ENCODE results near the gene PITX2.

The PITX2 gene

DNA sequence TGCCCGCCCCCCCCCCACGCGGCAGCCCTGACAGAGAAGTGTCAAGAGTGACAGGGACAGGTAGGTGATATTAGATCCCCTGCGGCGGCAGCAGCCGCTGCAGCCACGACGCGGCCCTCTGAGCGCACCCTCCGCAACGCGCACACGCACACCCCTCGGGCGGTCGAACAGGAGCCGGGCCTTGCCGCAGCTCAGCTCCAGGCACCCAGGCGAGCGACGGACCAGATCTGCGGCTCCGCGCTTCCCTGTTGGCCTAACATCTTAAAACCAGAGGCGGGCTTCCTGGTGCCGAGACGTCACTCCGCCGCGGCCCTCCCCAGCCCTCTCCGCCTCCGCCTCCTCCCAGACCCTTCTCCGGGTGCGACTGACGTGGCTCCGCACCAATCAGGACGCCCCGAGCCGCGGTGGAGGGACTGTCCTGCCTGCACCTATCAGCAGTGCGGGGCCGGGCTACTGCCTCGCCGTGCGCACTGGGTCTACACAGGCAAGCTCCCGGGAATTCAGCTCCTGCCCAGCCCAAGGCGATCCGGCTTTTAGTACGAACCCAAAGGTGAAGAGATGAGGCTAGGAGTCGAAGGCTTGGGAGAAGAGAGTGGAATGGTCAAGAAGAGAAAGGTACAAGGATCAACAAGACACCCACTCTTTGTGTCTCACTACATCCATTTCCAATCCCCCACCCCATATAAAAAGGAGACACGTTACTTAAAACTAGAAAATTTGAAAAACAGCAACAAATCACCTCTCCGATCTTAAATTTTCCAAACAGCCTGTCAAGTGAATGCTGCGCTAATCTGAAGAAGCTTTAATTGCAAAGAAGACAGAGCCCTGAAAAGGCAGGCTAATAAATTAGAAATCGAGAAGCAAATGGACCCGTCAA lies at the start of gene PITX2:
Gene PITX2, minus strand, starts transcription at position 237 of the 877 bp plus-strand sequence. CDS start 617 bp downstream, outside the sequence.
- peak; percentile 92 to 93 for DNase-seq (ENCODE audit: low read depth in 2 of 2)

DNA sequence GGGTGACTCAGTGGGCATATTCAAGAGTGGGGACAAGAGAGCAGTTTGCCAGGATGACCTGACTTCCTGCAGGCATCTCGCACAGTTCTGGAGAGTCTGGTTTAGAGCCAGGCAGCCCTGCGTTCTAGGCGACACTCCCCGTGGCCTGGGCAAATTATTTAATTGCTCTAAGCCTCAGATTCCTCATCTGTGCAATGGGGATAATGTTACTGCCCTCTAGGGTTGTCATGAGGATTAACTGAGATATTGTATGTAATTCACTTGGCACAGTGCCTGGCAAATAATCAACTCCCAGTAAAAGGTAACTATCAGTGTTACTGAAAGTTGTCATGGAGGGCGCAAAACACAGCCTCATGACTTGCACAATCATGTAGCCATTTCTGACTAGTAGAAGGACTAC lies 48.8 kb upstream of the PITX2 start:
- no peak for DNase-seq (ENCODE audit: low read depth in 2 of 2)

DNA sequence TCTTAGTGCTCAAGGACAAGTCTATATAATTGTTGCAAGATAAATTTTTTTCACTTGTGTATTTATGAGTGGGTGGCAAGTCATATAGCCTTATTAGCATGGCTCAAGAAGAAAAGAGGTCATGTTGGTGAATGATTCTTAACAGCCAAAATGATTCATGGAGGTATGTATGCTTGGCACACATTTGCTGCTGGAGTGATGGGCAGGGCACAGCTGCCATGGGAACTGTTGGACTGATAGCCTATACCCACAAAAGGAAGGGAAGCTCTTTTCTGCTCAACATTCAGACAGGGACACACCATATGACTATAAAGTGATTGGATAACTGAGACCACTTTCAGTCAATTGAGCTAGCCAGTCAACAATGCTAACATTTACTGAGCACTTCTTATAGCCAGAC lies 46.8 kb upstream of the PITX2 start:
- no peak for DNase-seq (ENCODE audit: low read depth in 2 of 2)

DNA sequence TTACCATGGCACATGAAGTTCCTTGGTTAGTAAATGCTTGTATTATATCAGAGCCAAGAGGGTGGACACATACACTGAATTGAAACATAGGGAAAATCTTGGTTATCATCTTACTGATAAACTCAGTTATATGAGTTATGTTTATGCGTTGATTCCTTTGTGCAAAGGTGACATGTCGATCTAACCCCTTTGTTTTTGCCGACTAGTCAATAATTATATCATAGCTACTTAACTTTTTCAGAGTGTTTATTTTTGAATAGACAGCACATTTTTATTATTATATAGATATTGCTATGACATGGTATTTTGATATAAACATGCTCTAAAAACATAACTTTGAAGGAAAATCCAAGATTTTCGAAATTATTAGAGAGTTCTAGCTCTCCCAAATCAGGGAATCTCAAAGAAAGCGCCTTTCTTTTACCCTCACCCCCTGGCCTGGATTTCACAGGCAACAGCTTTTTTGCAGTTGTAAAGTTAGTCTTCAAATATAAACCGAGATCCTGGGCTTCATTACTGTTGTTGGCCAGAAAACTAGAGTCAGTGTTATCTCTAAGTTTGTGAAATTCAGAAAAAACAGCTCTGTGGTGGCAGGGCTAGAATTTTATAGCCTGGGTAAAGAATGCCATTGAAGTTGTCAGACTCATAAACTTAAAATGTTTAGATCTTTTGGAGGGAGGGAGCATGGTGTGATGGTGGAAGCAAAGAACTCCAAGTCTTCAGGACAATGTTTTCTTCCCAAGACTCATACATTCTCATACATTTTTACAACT lies 45.8 kb upstream of the PITX2 start:
- DNase-seq (ENCODE audit: low read depth in 2 of 2), result no peak

DNA sequence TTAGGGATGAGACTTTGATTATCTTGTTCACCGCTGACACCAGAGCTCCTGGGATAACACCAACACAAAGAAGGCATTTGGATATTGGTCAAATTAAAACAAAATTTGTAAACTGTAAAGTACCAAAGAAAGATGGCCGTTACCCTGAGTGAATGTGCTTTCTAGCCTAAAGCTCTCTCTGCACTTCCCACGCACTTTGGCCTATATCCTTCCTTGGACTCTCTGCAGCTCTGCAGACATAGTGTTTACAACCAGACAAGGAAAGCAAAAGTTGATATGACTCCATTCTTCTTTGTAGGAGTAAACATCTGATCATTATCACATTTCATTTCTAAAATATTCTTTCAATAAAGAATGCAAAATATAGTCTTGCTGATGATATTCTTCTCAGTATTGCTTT lies 44.8 kb upstream of the PITX2 start:
- no peak for DNase-seq (ENCODE audit: low read depth in 2 of 2)

DNA sequence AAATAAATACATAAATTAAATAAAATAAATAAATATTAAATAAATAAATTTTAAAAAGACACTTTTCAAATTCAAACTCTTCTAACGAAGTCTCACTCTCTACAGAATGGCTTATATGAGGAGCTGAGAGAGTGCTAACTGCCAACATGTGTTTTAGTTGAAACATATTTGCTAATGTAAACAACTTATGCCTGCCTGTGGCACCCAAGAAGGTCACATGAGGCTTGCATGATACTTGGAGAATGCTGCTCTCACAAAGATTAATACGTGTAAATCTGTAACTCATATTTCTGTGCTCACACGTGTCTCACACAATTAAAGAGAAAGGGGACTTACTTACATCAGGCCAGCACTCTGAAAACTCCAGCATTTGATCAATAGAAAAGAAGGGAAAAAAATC lies 43.2 kb upstream of the PITX2 start:
- DNase-seq (ENCODE audit: low read depth in 2 of 2), result peak; percentile 44 to 51

DNA sequence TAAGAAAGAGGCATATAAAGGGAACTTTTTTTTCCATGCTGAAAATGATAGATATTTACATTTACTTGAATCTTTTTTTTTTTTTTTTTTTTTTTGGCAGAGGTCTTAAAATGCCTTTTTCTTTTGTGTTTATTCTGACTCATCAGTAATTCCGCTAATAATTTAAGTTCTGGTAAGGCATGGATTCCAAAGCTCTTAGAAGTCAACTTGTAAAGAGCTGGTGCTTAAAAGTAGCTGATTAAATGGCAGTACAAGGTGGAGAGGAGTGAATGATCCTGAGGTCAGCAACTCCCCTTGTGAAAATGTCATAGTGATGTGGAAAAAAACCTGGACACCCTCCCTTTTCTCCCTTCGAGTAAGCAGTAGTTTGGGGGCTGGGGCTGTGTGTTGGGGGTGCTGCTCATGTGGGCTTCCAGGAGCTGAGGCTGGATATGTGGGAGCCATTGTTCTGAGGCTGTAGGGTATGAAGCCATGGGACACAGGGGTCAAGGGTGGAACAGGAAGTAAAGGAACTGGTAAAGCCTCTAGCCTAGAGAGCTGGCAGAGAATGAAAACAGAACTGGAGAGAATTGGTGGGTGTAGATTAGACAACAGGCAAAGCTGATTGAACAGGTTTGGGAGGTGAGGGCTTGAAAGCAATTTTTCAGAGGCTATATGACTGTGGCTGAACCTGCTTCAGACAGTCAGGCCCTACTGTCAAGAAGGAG lies 41.0 kb upstream of the PITX2 start:
- peak; percentile 73 to 78 for DNase-seq (ENCODE audit: low read depth in 2 of 2)

DNA sequence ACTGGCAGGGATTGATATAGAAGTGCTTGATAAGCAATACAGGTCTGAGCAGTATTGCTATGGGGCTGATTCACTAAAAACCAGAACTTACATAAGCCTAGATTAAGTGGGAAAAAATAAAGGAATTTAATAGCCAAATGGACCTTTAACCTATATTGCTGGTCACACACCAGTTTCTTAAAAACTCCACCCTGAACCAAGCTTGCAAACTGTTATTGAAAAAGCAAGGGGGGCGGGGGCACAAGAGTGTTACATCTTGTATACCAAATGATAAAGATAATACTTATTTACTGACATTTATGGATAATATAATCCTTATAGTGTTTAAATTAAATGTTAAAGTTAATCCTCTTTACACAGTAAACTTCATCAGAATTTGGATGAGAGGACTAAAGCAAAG lies 40.3 kb upstream of the PITX2 start:
- no peak for DNase-seq (ENCODE audit: low read depth in 2 of 2)

DNA sequence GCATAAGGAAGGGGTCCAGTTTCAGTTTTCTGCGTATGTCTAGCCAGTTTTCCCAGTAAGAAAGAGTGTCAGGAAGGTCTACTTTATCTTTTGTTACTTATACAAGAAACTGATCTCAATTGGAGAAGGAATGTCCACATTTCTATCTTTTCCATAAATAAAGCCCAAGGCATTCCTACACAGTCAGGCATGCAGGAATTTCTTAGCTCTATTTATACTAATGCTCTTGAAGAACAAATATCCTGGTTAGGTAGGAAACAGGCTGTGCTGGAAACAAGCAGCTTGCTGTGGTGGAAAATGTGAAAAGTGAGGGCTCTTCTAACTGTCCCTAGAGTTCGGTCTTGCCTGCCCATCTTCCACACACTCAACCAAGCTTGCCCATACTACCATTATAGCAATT lies 37.9 kb upstream of the PITX2 start:
- DNase-seq (ENCODE audit: low read depth in 2 of 2), result no peak

DNA sequence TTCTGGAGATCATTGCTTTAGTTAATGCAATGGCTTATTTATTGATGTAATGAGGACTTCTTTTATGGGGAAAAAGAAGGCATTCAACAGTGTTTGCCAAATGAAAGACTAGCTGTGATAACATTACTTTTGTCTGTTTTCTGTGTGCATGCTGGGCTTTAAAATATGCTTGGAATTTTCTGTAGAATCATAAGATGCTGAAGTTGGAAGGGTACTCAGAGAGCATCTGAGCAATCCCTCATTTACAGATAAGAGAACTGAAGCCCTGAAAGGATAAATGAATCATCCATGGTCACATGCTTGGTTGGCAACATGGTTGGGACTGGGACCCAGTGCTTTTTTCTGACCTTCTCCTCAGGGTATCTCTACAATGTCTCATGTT lies 31.4 kb upstream of the PITX2 start:
- DNase-seq (ENCODE audit: low read depth in 2 of 2), result no peak

DNA sequence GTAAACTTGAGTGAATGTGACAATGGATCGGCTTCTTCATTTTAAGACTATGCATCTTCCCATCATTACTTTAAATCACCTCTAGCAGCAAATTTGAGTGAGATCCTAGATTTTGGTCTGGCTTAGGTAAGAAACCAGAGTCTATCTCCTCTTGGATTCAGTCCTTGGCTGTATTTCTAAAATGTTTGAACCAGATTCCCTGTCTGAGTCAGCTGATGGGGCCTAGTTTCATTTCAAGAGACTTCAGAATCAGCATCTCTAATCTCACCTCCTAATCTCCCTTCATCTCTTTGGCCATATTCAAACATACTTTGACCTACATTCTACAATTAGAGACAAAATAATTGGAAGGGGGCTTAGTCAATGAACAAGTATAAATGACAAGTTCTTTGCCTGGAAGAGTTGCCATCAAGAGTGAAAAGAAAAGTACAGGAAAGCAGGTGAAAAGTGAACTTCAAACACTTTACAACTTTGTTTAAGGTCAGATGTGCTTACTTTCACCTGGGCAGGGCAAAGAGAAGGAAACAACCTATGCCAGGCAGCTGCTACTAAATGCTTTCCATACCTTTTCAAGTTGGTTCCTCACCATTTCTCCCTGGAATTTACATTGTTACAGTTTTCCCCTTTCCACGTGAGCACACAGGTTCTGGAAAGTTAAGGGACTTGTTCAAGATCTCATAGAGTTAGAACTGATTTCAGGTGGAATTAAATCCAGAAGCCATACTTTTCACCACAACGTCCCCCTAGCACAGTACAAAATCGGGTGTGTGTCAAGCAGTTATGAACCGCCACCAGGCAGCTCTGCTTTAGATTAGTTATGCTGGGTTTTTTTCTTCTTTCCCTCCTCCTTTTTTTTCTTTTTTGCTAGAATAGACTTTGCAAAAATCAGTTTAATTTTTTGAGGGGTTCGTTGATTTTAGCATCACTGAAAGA lies 30.7 kb upstream of the PITX2 start:
- no peak for DNase-seq (ENCODE audit: low read depth in 2 of 2)

DNA sequence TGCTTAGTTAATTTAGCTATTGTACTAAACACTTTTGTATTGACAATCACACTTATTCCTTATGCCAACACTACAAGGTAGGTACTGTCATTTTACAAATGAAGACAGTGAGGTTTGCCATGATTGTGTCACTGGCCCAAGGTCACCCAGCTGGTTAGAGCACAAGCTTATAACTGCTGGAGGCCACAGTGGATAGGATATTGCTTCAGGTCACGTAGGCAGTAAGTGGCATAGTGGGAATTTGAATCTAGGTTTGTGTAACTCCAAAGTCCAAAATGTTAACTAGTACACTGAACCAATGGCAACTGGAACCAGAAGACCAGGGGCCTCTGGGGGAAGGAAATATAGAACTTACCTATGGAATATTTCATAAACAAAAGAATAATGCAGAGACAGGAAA lies 21.1 kb upstream of the PITX2 start:
- no peak for DNase-seq (ENCODE audit: low read depth in 2 of 2)

DNA sequence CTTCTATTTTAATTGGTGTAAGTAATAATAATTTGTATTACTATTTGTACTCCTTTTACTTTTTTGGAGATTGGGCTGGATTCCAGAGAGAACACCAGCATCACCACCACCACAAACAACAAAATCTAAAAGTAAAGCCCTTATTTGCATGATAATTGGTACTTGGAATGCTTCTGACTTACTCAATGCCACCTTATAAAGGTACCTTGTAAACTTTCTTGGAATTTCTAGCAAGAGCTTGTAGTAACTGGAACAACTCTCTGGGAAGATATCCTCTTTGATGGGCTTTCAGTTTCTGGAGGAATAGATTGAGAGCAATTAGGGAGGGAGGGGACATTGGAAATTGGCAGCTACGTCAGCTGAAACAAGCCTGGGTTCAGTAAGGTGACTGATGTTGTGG lies 20.2 kb upstream of the PITX2 start:
- no peak for DNase-seq (ENCODE audit: low read depth in 2 of 2)

DNA sequence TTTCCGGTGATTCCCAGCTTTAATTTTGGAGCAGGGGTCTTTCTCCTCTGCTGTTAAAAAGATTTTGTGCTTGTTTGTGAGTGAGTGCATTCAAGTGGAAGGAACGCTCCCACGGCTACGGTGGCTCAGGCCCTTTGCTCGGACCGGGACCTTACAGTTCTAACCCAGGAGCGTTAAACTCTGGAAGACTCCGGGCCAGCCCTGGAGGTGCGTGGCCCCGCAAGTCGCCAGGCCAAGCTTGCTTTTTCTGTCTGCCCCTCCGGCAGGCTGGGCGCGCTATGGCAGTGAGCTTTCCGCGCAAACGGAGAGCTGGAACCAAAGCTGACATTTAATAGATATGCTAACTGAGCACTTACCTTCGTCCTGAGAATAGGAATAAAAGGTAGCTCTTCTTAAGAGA lies 18.3 kb upstream of the PITX2 start:
- DNase-seq (ENCODE audit: low read depth in 2 of 2), result no peak

DNA sequence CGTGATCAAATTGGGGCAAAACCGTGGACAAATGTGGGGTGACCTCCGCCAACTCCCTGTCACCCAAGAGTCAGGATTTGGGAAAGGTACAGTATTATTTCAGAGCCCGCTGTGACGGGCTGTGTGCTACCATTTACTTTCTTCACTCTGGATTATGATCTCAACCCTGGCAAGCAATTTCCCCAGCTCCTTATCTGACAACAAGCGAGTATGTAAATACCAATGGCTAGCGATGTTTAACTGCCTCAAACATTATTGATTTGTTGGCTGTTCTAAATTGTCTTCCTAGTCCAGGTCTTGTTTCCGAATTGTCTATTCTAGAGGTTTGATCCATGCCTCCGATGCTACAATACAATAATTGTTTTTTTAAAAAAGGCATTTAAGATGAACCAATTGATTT lies 17.7 kb upstream of the PITX2 start:
- no peak for DNase-seq (ENCODE audit: low read depth in 2 of 2)

DNA sequence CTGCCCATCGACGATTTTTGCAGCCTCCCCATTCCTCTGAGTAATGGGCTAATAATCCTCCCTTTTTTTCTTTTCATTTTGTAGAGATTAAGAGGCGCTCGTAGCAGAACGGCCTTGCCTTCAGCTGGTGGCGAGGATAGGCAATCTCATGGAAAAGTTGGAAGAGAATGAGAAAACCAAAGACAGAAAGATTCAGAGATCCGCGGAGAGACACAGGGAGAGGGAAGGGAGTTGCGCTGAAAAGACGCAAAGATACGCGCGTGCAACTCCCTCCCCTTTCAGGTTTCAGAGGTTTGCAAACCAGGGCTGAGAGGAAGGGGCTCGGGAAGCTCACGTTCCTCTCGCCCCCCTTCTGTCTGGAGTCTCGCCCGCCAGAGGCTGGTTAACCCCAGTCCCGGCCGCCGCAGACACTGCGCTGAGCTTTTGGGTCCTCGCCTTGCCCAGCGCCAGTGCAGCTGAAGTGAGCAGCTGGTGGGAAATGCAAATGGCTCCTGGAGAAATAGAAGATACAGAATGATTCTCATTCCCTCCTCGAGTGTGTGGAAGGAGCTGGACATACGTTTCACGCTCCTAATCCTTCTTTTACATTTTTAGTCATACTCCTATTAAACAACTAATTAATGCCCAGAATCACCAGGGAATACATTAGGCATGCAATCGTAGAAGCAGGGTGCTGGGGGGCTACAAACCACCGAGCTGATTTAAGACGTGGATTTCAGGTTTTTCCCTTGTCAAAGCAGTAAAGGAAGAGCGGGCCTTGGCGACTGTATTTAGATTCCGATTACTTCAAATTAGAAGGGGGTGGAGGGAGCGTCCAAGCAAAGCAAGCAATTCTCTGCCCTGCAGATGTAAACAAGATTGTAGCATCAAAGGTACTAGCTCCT lies 16.6 kb upstream of the PITX2 start:
- DNase-seq (ENCODE audit: low read depth in 2 of 2), result no peak

DNA sequence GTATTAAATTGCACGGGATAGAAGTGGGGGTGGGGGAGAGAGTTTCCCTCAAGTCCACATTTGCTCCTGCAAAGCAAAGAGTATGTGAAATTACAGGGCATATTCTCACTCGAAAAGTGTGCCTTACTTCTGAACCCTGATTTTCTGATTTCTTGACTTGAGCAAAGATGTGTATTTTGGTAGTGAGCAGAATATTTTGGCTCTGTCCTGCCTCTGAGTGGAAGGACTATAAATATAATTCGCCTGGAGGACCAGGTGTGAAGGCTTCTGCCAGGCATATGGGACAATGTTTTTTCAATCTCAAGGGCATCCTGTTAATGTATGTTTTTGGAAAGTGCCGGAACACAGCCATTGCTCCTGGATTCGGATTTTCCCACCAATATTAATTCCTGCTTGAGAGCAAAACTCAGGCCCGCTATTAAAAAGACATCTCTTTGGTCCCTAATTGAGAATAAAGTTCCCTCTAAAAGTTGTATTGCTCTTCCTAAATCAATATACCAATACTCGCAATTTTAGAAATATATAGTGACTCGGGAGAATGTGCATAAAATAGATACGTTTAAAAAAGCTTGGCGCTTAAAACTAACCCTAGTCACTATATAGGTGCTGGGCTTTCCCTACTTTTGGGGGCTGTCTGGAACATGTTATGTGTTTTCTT lies 15.3 kb upstream of the PITX2 start:
- DNase-seq (ENCODE audit: low read depth in 2 of 2), result no peak

DNA sequence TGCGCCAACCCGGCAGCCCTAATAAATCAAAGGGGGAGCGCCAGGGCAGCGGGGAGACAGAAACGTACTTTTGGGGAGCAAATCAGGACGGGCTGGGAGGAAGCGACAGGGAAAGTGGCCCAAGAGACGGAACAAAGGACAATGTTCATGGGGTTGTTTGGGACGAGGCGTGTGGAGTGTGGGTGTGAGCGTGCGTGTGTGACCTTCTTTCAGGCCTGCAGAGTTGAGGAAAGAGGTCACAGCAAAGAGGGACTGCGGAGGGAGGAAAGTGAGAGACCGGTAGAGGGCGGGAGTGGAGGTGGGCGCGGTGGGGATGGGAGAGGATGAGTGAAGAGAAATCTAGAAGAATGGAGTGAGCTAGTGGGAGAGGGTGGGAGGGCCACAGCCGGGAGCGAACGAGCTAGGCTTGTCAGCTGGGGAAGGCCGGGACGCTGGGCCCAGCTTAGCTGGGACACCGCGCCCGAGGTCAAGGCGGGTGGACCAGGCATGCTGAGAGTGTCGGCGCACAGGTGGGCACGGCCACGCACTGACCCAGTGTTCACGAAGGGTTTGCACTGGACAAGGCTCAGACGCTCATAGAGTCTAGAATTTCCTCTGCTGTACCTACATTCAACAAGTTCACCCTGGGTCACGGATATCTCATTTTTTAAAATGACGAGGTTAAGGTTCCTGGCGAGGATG lies 14.7 kb upstream of the PITX2 start:
- no peak for DNase-seq (ENCODE audit: low read depth in 2 of 2)

DNA sequence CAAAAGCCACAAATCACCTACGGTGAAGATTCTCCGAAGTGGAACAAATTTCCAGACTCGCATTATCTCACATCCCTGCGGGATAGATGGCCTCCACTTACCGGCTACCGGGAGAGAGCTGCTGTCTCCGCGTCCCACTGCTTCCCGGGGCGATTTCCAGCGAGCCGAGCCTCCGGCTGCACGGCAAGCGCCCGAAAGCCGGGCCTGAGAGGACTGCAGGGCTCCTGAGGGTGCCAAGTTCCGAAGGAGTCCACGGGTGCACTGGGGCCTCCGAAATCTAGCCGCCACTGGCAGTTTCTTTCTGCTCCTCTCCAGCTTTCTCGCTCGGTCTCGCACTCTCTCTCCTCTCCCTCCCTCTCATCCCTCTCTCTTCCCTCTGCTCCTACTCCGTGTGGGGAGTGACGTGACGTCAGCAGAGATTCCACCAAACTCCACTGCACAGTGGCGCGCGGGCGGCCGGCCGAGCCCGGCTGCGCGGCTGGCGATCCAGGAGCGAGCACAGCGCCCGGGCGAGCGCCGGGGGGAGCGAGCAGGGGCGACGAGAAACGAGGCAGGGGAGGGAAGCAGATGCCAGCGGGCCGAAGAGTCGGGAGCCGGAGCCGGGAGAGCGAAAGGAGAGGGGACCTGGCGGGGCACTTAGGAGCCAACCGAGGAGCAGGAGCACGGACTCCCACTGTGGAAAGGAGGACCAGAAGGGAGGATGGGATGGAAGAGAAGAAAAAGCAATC lies 14.0 kb upstream of the PITX2 start:
- DNase-seq (ENCODE audit: low read depth in 2 of 2), result peak; percentile 81 to 84
